SU-DHL-6 (cell line): ENCODE measurements around the gene ARG2.

ENCODE experiments used
- CTCF ChIP-seq: fragments of 200-600 bp; sonication (generic); IDR thresholded peaks from one replicate; pipeline ENCODE4 v1.5.1; 2017; ENCODE audit warnings: antibody characterized with exemption, mild to moderate bottlenecking, low read length, moderate library complexity; ENCODE audit not compliant: insufficient read depth, poor library complexity, severe bottlenecking
- EZH2phosphoT487 ChIP-seq: fragments of 200-600 bp; sonication (generic), shearing (Covaris generic); conservative IDR thresholded peaks from 2 replicates; pipeline ENCODE4 v1.6.1; 2018; ENCODE audit warnings: mild to moderate bottlenecking, antibody characterized with exemption, low read length, moderate library complexity, mixed read lengths

- TF ChIP-seq CTCF (no peak), EZH2phosphoT487 (no peak)
These were observed 47.8 kb upstream of the ARG2 start for GRCh38 chr14:67571991-67572323.
